CD4-positive, alpha-beta T cell treated with Interleukin-1 beta for 1 hour (primary cell): Measurements from ENCODE around the gene FOCAD.

ENCODE experiments used
- DNase-seq, 2 donors: peaks; one replicate each; pipeline ENCODE4 v3.0.0-alpha.2; 2020 to 2022

FOCAD gene

DNA sequence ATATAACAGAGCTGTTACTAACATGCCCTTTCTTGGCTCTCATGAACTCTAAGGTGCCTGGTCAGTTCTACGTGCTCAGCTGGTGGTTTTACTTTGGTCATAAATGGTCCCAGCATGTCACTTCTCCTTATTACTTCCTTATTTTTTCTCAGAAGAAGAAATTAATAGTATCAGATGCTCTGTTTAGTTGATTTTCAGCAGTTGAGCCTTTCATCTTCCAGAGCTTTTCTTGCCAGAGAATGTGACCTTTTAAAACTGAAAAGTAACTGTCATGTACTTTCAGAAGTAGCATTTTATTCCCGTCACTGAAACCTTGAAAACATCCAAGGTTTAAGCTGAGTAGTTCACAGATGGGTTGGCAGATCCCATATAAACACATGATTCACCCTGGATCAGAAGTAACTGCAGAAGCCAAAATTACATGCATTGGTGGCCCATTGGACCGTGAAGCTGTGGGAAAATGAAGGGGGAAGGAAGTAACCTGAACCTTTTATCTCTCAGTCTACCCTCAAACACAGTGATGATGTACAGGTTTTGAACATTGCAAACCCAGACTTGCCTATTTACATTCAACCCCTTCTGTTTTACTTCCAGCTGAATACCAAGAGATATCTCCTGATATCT is 296.9 kb downstream of the FOCAD start:
- no peak for DNase-seq

DNA sequence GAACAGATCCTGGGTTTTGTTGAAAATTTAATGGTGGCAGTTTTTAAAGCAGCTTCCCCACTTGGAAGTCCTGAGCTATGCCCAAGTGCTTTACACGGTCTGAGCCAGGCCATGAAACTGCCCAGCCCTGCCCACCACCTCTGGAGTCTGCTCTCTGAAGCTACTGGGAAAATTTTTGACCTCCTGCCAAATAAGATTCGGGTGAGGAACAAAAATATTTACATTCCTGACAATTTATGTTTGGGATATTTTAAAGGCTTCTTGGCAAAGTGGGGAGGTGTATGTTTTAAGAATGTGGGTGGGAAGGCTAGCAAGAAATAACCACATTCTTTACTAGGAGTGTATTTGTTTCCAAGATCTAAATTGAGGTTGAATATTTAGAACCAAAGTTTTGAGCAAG is 297.4 kb downstream of the FOCAD start:
- DNase-seq: no peak

DNA sequence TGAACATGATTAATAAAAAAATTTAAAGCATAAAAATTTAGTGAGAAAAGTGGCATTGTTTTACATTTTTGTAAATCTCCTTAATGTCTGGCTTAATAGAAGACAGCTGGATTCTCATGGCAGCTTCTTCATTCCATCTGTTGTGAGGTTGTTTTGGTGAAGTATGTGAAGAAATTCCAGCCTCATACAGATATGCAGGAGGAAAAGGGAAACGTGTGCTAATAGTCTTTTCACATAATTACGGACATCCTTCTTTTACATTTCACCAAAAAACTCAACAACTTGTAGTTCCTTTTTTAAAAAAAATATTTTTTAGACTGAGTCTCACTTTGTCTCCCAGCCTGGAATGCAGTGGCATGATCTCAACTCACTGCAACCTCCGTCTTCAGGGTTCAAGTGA is 300.4 kb downstream of the FOCAD start:
- no peak for DNase-seq

DNA sequence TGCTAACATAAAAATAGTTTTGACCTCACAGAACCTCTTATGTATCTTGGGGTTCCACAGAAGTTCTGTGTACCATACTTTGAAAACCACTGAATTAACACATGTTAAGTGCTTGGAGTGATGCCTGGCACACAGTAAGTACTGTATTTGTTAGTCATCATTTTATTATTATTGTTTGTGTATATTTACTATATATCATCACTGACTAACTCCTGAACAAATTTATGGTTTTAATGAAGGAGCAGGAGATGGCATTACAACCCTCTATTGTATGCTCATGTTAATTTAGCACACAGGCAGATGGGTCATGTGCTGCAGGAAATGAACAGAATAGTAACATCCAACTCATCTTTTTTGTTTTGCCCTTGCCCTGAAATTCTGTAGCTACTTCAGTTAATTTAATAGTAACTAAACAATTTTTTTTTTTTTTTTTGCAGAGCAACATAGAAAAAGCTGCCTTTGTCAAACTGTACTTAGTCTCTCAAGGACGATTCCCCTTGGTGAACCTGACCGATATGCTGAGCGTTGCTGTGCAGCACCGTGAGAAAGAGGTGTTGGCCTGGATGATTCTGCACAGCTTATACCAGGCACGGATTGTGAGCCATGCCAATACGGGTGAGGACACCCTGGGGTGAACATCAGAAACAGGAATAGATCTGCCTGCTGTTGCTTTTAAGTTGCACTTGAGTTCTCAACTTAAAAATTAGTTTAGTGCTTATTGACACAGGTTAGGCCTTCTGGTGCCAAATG is 302.0 kb downstream of the FOCAD start:
- no peak for DNase-seq

DNA sequence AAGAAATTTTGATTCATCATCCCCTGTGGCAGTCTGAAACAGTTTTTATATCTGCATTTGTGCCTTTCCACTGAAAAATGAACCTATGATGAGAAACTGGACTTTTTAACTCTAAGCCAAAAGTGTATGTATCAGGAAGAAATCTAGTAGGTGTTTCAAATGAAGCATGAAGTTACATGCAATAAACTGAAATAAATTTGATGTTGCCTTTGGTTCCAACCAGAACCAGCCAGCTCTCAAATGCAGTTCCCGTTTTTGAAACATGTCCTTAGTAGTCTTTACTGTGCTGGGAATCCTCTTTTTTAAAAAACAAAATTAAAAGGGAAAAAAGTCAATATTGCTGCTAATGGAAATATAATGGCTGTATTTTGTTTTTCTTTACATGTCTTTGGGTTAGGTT is 303.5 kb downstream of the FOCAD start:
- DNase-seq: no peak

DNA sequence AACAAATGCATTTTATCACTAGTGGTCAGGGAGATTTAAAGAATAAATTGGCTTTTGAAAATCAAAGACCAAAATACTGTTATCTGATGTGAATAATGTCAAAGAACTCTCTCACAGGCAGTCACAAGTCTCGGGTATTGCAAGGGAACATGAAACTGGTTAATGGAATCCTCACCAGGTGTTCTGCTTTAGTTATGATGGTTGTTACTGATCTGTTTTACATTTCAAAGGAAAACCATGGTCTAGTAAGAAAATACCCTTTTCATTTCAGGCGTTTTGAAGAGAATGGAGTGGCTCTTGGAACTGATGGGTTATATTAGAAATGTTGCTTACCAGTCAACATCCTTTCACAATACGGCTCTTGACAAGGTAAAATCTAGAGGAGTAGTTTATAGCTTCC is 304.0 kb downstream of the FOCAD start:
- DNase-seq: no peak

DNA sequence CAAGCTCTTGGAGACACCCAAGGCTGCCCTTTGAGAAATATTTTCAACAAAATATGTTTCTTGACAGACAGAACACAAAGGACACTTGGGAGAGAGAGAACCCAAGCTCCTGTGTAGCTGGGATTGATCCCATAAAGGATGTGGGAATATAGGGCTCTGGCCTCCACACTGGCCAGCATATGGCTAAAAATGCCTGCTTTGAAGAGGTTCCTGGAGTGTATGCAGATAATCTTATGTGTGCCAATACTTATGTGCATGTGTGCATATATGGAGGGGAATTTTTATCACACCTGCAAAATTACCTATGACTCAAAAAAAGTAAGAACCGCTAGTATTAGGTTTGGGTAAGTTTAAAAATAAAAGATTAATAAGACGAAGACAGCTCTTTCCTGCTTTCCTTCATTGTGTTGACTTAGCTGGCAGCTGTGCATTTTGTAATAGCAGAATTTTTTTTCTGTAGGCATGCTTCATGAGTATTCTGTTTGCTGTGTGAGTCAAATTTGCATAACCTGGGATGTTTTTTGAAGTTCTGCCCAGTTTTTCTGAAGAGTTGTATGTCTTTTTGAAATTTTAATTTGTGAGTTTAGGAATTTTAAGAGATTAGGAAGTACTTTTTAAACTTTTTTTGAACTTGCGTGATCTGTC is 304.7 kb downstream of the FOCAD start:
- no peak for DNase-seq

DNA sequence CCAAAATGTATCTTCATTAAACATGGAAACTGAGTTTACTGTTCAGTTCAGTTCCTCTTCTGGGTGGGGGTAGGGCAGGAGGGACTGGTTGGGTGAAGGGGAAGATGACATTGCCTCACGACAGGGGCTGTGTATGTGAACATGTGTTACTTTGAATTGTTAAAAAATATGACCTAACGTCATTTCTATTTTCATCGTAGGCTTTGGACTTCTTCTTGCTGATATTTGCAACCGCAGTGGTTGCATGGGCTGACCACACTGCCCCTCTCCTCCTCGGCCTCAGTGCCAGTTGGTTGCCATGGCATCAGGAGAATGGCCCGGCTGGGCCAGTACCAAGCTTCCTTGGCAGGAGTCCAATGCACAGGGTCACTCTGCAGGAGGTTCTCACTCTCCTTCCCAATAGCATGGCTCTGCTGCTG is 305.9 kb downstream of the FOCAD start:
- DNase-seq: peak in 1 of 2 donors; percentile 19

DNA sequence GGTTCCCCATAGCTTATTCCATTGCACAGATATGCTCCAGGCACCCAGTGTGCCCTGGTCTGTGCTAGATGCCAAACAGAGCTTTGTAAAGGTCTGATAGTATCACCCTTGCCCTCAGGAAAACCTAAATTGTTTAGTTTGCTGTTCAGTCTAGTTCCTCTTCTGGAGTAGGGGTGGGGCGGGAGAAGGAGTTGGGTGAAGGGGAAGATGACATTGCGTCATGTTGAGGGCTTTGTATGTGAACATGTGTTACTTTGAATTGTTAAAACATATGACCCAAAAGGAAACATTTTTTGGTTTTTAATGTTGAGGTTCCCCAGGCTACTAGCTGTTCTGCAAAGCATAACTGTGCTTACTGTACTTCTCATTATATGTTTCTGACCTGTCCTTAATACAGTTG is 306.8 kb downstream of the FOCAD start:
- peak; percentile 6 to 39 for DNase-seq

DNA sequence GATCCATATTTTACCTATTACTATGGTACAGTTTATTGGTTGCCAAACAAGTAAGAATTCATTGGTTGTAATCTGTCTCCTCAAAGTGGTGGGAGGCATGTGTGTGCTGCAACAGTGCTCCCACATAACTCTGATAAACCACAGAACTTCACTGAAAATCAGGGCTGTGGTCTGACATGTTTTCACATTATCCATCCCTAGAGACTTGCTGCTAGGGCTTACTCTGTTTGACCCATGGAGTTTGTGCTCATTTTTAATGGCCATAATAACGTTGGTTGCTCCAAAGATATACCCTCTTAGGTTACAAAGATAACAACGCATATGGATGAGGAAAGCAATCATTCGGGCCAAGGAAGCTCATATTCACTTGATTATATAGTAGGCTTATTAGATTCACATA is 310.4 kb downstream of the FOCAD start:
- no peak for DNase-seq

DNA sequence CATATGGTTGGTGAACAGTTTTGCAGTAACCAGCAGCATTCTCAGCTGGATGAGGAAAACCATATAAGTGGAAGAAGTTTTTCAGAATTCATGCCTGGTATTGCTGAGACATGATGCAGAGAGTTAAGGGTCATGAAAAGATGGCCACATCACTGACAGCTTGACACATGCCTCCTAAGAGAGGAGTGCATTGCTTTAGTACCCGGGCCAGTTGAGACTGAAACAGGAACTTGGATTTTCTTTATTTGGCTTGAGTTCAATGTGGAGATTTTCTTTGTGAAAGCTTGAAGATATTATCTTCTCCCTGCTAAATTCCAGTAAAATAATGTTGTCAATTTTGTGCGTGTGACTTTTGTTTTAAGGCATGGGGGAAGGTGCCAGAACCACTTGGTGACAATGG is 311.6 kb downstream of the FOCAD start:
- DNase-seq: no peak

DNA sequence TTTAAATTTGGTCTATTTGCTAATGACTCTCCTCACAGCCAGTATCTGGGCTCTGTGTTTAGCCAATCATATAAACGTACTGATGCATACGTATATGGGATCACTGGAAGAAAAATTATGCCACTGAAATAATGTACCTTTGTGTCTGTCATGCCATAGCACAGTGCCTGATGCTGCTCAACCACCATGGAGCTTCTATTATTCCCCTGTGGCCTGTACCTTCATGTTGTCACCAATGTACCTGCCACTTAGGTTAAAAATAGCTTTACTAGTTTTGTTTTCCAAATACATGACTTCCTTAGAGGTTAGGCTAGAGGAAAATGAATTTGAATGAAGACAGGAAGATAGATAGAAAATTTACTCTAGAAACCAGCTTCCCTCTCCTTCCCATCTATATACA is 312.8 kb downstream of the FOCAD start:
- no peak for DNase-seq

DNA sequence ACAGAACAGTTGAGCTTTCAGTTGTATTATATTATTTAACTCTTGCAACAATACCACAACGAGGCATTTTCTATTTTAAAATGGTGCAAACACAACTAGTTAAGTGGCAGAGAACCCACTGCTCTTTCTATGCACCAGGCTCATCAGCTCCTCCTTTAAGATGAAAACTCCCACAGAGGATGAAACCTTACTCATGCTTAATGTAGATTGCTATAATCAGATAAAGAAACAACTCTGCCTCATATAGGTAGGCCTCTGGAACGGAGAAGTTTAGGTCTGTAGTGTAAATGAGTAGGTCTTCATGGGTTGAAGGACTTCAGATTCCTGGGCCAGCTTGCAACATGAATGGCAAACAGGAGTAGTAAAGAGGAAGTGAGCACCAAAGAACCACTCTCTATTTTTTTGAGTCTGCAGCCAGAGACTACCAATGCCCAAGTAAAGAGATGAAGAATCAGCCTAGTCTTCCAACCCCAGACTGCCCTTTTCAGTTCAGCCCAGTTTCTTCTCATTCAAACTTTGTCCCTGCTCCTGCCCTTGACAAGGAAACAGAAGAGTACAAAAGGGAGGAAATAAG is 313.5 kb downstream of the FOCAD start:
- no peak for DNase-seq

DNA sequence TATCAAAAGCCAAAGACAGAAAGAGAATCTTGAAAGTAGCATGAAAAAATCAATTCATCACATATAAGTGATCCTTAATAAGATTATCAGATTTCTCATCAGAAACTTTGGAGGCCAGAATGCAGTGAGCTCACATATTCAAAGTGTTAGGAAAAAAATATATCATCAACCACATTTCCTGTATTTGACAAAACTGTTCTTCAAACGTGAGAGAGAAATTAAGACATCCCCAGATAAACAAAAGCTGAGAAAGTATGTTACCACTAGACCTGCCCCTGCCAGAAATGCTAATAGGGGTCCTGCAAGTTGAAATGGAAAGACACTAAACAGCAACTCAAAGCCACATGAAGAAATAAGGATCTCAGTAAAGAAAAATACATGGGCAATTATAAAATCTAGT is 317.5 kb downstream of the FOCAD start:
- peak in 1 of 2 donors; percentile 39 for DNase-seq

DNA sequence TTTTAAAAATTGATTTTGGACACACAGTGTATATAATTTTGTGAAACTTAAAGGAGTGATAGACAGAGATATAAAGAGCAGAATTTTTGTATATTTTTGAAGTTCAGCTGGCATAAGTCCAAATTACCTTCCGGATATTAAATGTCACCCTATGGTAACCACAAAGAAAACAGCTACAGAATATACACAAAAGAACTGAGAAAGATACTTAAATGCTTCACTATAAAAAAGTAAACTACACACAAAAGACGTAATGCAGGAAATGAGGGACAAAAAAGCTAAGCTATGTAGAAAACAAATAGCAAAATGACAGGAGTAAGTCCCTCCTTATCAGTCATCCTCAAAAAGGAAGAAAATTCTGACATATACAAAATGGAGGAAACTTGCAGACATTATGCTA is 318.0 kb downstream of the FOCAD start:
- DNase-seq: peak in 1 of 2 donors; percentile 26

DNA sequence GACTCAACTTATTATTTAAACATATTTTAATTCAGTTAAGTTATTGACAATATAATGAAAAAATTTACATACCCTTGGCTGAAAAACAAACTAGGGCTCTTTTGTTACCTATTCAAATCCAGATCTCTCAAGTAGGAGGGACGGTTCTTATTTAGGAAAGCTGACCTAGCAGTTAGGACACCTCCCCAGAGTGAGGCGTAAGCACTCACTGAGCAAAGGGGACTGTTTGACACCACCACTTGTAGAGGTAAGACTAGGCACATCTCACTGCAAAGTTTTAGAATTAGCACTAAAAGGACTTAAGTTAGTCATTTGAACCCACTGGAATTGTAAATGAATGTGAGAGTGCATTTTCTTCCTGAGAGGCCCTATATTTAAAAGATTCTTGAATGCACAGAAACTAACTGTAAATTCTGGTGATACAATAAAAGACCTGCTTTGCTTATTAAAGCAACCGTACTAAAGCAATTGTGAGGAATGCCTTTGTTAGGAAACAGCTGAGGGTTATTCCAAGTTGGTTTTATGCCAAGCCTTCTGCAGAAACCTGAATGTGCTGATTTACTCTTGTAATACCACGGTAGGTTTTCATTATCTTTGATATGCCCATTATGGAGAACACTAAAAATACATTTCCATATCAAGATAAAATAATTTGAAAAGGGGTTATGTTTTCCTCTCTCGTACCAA is 331.2 kb downstream of the FOCAD start:
- no peak for DNase-seq

DNA sequence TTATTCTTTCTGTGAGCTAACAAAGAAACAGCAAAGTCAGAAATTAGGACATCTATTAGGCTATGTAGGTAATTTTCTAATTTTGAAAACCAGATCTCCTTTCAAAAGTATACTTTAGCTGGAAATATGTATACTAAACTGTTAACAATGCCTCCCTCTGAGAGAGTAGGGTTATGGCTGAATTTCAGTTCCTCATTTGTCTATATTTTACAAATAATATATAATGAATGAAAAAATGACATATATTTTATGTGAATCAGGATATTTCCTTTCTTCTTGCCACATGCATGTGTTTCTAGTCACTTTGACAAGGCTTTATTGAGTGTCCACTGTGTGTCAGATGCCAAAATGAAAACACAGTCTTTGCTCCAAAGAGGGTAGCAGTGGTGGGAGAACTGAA is 331.9 kb downstream of the FOCAD start:
- no peak for DNase-seq

DNA sequence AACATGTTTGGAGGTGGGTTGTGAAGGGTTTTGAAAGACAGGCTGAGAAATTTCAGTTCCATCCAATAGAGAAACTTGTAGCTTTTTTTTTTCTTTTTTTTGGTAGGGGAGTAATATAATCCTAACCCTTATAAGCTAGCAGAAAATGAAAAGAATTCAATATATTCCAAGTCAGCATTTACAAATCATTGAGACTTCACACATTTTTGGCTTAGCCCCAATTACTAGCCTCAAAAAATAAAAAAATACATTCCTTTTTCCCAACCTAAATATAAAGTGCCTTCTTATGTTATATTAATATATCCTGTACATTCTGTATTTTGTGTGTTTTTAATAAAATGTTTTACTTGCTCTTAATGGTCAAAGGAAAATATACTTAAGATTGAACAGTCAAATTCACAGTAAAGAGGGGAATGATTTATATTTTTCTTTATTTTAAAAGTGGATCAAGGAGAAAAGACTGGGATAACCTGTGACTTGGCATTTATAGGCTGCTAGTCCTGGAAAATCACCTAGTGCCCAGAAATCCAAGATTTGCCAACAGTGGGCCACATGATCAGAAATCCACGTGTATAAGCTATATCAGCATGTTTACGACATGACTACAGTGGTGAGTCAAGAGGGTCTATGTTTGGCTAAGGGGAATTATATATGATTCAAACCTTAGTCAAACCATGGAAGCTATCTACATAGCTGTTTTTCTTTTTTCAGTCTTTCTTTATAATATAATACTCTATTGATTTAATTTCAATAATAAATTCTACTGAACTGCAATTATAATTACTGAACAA is 332.8 kb downstream of the FOCAD start:
- no peak for DNase-seq

DNA sequence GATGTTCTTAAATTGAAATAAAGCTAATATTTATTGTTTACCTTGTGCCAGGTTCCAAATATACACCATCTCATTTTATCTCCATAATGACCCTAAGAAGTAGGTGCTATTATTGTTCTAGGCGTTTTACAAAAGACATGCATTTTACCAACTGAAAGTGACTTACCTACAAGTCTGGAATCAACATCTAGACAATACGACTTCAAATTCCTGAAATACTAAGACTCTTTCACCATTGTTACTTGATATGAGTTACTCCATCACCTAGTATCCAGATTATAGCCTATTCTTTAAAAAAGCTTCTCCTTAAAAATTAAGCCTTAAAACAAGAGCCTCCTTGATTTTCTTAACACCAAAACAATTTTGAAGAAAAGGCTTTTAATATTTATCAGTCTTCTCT is 334.1 kb downstream of the FOCAD start:
- DNase-seq: no peak

DNA sequence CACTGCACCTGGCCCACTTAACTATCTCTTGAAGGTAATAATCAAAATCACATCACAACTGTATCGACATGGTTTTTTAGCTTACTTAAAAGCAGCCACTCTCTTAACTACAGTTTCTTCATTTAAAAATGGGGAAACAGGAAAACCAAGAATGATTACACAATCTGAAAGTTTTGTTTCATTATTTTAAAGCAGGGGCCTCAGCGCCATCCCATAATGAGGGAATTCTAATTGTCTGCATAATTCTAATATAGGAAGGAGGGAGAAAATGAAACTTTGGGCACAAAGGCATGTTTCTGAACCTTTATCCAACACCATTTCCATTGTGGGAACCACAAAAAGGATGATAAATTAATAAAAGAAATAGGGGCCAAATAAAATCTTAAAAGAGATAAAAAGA is 339.8 kb downstream of the FOCAD start:
- DNase-seq: no peak

DNA sequence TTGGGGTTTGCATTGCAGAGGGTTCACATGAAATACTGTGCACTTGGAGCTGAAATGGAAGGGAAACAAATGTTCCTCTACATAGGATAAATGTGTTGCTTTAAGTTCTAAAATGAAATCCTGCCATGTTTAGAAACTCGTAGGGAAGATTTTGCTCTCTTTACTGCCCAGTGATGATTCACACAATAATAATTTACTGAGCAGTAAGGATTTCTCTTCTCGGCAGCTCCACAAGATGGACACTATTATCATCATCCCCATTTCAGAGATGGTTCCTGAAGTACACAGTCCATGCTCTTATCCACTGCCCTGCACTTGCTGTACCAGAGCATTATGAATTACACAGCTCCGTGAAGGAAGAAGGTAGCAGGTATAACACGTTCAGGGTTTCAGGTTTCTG is 343.2 kb downstream of the FOCAD start:
- no peak for DNase-seq

DNA sequence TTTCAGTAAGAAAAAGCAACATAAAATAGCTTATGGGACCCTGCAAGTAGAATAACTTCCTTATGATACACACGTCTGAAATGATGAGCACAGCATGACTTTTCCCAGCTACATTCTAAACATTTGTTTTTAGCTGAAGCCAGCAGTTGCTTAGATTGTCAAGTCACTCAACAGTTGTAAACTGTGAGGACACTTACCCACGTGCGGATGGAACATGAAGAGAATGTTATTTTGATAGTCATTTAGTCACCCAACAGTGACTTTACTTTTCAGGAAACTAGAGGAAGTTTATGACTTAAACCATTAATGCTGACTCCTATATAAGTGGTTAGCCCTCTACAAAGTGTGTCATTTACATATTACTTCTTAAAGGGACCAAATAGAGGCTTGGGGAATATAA is 344.4 kb downstream of the FOCAD start:
- no peak for DNase-seq

DNA sequence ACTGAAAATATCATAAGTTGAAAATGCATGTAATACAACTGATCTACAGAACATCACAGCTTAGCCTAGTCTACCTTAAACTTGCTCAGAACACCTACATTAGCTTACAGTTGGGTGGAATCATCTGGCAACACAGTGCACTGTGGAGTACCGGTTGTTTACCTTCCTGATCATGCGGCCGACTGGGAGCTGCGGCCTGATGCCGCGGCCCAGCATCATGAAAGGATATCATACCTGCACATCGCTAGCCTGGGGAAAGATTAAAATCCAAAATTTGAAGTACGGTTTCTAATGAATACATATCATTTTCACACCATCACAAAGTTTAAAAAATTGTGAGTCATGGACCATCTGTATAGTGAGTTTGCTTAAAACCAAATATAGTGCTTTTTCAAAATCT is 345.6 kb downstream of the FOCAD start:
- DNase-seq: no peak
